Smooth muscle cell of the coronary artery (primary cell): ENCODE results near the gene EFCAB14. TPM values are rescaled to one million over a fixed set of nuclear protein-coding genes. Genes with fewer than 3 reads are reported as not detected.

Experiments used
- total RNA-seq: library from RNA; depleted of rRNA; stranded (reverse); fragments of >200 nt; gene quantifications from 2 replicates; pipeline ENCODE4 v1.2.3, GENCODE V29; 2014; ENCODE audit warnings: low replicate concordance

The EFCAB14 gene, protein sequence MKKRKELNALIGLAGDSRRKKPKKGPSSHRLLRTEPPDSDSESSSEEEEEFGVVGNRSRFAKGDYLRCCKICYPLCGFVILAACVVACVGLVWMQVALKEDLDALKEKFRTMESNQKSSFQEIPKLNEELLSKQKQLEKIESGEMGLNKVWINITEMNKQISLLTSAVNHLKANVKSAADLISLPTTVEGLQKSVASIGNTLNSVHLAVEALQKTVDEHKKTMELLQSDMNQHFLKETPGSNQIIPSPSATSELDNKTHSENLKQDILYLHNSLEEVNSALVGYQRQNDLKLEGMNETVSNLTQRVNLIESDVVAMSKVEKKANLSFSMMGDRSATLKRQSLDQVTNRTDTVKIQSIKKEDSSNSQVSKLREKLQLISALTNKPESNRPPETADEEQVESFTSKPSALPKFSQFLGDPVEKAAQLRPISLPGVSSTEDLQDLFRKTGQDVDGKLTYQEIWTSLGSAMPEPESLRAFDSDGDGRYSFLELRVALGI
- total RNA-seq, result 8.5 and 19.8 TPM in 2 replicates

DNA sequence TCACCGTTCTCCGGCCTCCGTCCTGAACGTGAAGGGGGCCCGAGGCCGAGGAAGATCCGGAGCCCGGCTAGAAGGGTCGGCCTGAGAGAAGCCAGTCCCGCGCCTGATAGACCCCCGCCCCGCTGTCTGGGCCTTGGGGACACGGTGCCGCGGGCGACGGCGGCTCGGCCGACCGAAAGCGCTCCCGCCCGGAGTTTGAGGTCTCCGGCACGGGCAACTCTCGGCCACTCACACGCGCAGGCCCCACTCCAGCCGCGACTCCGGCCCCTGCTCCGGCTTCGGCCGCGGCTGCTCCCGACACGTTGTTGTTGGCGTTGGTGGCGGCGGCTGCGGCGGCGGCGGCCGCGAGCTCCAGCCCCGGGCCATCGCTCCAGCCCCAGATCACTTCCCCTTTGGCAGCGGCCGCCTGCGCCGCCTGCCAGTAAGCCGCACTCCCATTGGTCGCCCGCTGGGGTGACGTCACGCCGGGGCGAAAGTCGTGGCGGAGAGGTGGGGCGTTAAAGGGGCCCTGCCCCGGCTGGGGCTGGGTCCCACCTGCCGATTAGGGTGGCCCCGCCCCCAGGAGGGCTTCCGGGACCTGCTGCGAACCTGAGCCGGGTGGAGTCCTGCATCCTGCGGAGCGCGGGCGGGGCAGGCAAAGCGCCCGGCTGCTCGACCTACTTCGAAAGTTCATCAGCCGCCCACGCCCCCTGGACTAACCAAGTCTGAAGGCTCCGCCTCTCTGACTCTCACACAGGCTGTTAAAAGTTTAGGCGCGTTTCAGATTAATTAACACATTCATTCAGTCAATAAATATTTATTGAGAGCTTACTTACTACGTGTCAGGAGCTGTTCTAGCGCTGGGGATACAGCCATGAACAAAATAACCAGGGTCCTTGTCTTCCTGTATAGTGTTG, at the start of gene EFCAB14:
Gene EFCAB14 (minus strand): TSS at position 388 of the 896 bp plus-strand sequence. CDS start 1,027 bp downstream, outside the sequence.

DNA sequence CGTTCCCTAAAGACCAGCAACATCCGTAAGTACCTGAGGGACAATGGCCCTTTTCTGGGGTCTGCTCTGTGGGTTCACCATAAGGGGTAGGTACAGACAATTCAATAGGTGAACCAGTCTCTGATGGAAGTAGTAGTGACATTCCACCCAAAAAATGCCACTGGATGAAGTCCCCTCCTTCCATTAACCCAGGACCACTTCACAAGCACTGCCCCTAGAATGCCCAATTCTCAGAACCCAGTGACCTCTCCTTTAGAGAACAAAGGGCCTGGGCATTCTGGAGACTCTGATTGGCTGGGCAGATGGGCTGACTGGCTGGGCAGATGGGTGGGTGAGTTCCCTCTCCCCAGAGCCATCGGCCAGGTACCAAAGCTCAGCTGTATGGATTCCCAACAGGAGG, 47.4 kb downstream of the EFCAB14 start, which contains the start of gene TEX38:
Gene TEX38 (plus strand): TSS at position 301 of the 400 bp plus-strand sequence. CDS start 81 bp downstream, at position 382.

GRCh38 chr1:46667782-46668760, 50.8 kb downstream of the EFCAB14 start, which contains the start of gene ATPAF1:
Gene ATPAF1 (minus strand): TSS chr1:46668364. CDS start chr1:46668322, 42 bp downstream.

Other genes starting within 250 kb of the EFCAB14 start
- gene DMBX1, start 229.3 kb downstream of the EFCAB14 start, total RNA-seq, result not detected in 2 replicates
- not detected in 2 replicates for gene KNCN, start 167.5 kb downstream of the EFCAB14 start, total RNA-seq
- 14.2 and 16.9 TPM in 2 replicates for gene MKNK1, start 114.8 kb downstream of the EFCAB14 start, total RNA-seq
- 9.6 and 15.1 TPM in 2 replicates for gene MOB3C, start 102.3 kb downstream of the EFCAB14 start, total RNA-seq
- gene ATPAF1, start 50.8 kb downstream of the EFCAB14 start, total RNA-seq, result 29.6 and 39.2 TPM in 2 replicates
- not detected in 2 replicates for gene TEX38, start 47.3 kb downstream of the EFCAB14 start, total RNA-seq
- gene CYP4B1, start 79.9 kb upstream of the EFCAB14 start, total RNA-seq, result not detected in 2 replicates
- not detected in 2 replicates for gene CYP4A11, start 222.4 kb upstream of the EFCAB14 start, total RNA-seq